HAP-1 (cell line): ENCODE results near the gene MBNL3.
"Not testable (repeated sequence)": the region's sequence is repeated elsewhere in the genome, so short reads cannot be mapped to it uniquely, and the experiment has no call there.

ENCODE experiments used
- DNase-seq, 2 experiments: peaks; one replicate each; pipeline ENCODE4 v3.0.0-alpha.2; 2016 to 2020; ENCODE audit warnings: low spot score in 2 of 2
- H3K27me3 ChIP-seq: fragments of 250-450 bp; sonication (Bioruptor Pico); 2 replicates; pipeline ENCODE4 v1.5.1; 2020; ENCODE audit warnings: low read depth, mild to moderate bottlenecking, moderate library complexity
- H3K36me3 ChIP-seq: fragments of 250-450 bp; sonication (Bioruptor Pico); replicated peaks from 2 replicates; pipeline ENCODE4 v1.5.1; 2020; ENCODE audit warnings: mild to moderate bottlenecking
- H3K4me1 ChIP-seq: fragments of 250-450 bp; sonication (Bioruptor Pico); 2 replicates; pipeline ENCODE4 v1.5.1; 2020; ENCODE audit warnings: mild to moderate bottlenecking
- H3K4me3 ChIP-seq: fragments of 250-450 bp; sonication (Bioruptor Pico); 2 replicates; pipeline ENCODE4 v1.5.1; 2020; ENCODE audit warnings: mild to moderate bottlenecking, moderate library complexity
- H3K9me3 ChIP-seq: fragments of 250-450 bp; sonication (Bioruptor Pico); 2 replicates; pipeline ENCODE4 v1.5.1; 2020; ENCODE audit warnings: mild to moderate bottlenecking, moderate library complexity
- in situ Hi-C: fragments of 300-500 bp; cut with MboI; formaldehyde crosslinking; loops from 3 replicates; pipeline ENCODE4 v1.14.3; 2020; ENCODE audit warnings: low sequenced_read_pairs, inconsistent platforms, mixed read lengths

Gene MBNL3

GRCh38 chrX:132367314-132367713, 121.5 kb downstream of the MBNL3 start:
- Histone ChIP-seq H3K36me3 (no peaks in the 10 kb centered on the region), H3K4me3 (no peak overlapping the region), H3K27me3 (no peaks in the 10 kb centered on the region), H3K9me3 (no peaks in the 10 kb centered on the region), H3K4me1 (peaks cover 12% of the 10 kb centered on the region)
- in situ Hi-C loops: no loop called here
- peak; percentile 20 to 89 for DNase-seq

GRCh38 chrX:132365490-132365889, 123.3 kb downstream of the MBNL3 start:
- in situ Hi-C loops: no loop called here
- H3K4me1 ChIP-seq: peaks cover 12% of the 10 kb centered on the region
- no peaks in the 10 kb centered on the region for H3K27me3 ChIP-seq
- no peaks in the 10 kb centered on the region for H3K36me3 ChIP-seq
- no peak for DNase-seq
- no peak overlapping the region for H3K4me3 ChIP-seq
- no peaks in the 10 kb centered on the region for H3K9me3 ChIP-seq

- Histone ChIP-seq H3K4me1 (peaks cover 12% of the 10 kb centered on the region), H3K27me3 (no peaks in the 10 kb centered on the region), H3K36me3 (no peaks in the 10 kb centered on the region), H3K9me3 (no peaks in the 10 kb centered on the region), H3K4me3 (no peak overlapping the region)
- DNase-seq: no peak
- in situ Hi-C loops: no loop called here
Measured at GRCh38 chrX:132364313-132364712, 124.5 kb downstream of the MBNL3 start.

DNA sequence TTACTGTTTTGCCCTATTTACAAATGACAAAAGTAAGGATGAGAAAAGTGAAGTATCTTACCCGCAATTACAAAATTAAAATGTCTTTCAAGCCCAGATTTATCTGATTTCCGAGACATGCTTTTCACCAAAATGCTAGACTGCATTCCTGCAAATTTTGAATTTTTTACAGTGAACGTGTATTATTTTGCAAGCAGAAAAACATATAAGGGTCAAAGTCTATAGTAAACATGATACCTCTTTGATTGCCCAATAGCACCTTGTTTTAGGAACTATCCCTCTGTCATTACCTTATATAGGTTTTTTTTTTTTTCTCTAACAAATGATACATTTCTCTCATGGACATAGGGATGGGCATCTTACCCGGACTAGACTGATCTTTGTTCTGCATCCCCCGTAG, 135.4 kb downstream of the MBNL3 start:
- no peaks in the 10 kb centered on the region for H3K9me3 ChIP-seq
- DNase-seq: no peak
- in situ Hi-C loops: no loop called here
- H3K4me3 ChIP-seq: no peak overlapping the region
- H3K4me1 ChIP-seq: no peaks in the 10 kb centered on the region
- H3K36me3 ChIP-seq: no peaks in the 10 kb centered on the region
- peaks cover 3% of the 10 kb centered on the region; the same call in 1 of the 2 replicates for H3K27me3 ChIP-seq

GRCh38 chrX:132336172-132336571, 152.7 kb downstream of the MBNL3 start:
- no peaks in the 10 kb centered on the region for H3K9me3 ChIP-seq
- no peaks in the 10 kb centered on the region for H3K27me3 ChIP-seq
- no peak for DNase-seq
- no peaks in the 10 kb centered on the region for H3K36me3 ChIP-seq
- in situ Hi-C loops: no loop called here
- H3K4me1 ChIP-seq: no peaks in the 10 kb centered on the region; the same call in 1 of the 2 replicates
- no peak overlapping the region for H3K4me3 ChIP-seq

DNA sequence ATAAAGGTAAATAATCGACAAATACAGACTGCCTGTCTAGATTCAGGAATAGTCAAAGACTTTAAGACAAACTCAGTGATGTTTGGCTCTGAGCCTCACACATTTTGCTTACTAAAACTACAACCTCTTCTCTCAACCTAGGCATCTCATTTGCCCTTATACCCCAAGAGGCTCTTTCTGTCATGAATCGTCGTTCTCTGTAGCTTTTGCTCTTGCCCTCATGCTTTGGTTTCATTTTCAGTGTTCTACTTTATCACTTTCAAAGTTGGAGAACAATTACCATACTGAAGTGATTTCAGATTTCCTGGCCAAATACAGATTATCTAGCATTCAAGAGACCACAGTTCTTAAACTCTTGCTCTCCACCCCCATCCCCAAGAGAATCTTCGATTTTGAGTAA, 155.5 kb downstream of the MBNL3 start:
- no peaks in the 10 kb centered on the region for H3K9me3 ChIP-seq
- H3K4me1 ChIP-seq: no peaks in the 10 kb centered on the region
- H3K4me3 ChIP-seq: no peak overlapping the region
- in situ Hi-C loops: no loop called here
- H3K36me3 ChIP-seq: no peaks in the 10 kb centered on the region
- no peaks in the 10 kb centered on the region for H3K27me3 ChIP-seq
- no peak for DNase-seq

- Histone ChIP-seq H3K36me3 (no peaks in the 10 kb centered on the region), H3K4me1 (no peaks in the 10 kb centered on the region), H3K27me3 (no peaks in the 10 kb centered on the region), H3K4me3 (no peak overlapping the region), H3K9me3 (no peaks in the 10 kb centered on the region)
- DNase-seq: no peak
- in situ Hi-C loops: no loop called here
Measured at GRCh38 chrX:132331532-132331931, 157.3 kb downstream of the MBNL3 start.

DNA sequence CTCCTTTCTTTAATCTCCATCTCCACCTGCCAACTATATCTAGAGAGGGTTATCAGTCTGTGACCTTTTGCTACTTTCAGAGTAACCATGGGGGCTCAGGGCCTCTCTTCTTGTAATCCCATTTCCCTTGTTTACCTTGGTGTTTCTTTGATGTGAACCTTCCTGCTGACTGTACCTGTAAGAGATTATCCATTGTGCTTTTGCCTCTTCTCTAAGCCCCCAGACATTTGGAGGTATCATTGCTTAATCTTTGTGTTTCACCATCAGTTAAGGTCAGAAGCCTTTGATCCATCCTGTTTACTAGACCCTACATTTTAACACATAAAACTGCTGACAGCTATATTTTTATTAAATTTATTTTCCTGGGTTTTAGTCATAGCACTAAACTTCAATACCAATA, 157.8 kb downstream of the MBNL3 start:
- Histone ChIP-seq H3K27me3 (no peaks in the 10 kb centered on the region), H3K4me1 (no peaks in the 10 kb centered on the region), H3K36me3 (no peaks in the 10 kb centered on the region), H3K9me3 (no peaks in the 10 kb centered on the region), H3K4me3 (no peak overlapping the region)
- DNase-seq: no peak
- in situ Hi-C loops: no loop called here

DNA sequence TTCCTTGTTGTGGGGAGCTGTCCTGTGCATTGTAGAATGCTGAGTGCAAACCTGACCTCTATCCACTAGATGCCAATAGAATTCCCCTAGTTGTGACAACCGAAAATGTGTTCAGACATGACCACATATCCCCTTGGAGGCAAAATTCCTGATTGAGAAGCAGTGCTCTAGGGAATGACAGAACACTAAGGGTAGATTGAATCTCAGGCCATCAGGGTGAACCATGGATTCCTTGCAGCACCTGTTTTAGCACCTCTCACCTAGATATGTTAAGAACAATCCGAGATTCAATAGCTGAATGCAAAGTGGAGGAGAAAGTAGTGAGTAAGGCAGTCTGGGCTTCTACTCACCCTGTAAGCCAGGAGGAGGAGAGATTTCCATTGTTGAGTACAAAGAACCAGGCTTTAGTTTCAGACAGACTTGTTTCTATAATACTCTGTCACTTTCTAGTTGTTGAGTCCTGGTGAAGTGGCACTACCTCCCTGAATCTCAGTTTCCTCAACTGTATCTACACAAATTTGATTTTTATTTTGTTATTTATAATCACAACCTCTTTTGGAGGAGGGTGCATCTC, 158.6 kb downstream of the MBNL3 start:
- in situ Hi-C loops: no loop called here

DNA sequence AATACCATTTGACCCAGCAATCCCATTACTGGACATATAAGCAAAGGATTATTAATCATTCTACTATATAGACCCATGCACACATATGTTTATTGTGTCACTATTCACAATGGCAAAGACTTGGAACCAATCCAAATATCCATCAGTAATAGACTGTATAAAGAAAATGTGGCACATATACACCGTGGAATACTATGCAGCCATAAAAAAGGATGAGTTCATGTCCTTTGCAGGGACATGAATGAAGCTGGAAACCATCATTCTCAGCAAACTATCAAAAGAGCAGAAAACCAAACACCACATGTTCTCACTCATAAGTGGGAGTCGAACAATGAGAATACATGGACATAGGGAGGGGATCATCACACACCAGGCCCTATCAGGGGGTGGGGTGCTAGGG, 161.9 kb downstream of the MBNL3 start:
- in situ Hi-C loops, H3K27me3 ChIP-seq: not testable (repeated sequence)

More for the DNA sequence above, 158.6 kb downstream of the MBNL3 start:
- Histone ChIP-seq H3K27me3 (no peaks in the 10 kb centered on the region), H3K36me3 (no peaks in the 10 kb centered on the region), H3K4me3 (no peak overlapping the region), H3K9me3 (no peaks in the 10 kb centered on the region), H3K4me1 (no peaks in the 10 kb centered on the region)
- no peak for DNase-seq

More for the DNA sequence above, 161.9 kb downstream of the MBNL3 start:
- not testable (repeated sequence) for H3K4me1 ChIP-seq, H3K36me3 ChIP-seq, H3K4me3 ChIP-seq, DNase-seq, H3K9me3 ChIP-seq
